ENCODE results near the gene FOCAD.

The FOCAD gene

DNA sequence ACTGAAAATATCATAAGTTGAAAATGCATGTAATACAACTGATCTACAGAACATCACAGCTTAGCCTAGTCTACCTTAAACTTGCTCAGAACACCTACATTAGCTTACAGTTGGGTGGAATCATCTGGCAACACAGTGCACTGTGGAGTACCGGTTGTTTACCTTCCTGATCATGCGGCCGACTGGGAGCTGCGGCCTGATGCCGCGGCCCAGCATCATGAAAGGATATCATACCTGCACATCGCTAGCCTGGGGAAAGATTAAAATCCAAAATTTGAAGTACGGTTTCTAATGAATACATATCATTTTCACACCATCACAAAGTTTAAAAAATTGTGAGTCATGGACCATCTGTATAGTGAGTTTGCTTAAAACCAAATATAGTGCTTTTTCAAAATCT is 345.6 kb downstream of the FOCAD start:
- H3K4me1 Mint-ChIP-seq (ENCODE audit: low read depth), result peaks cover 49% of the 10 kb centered on the region
- no peak overlapping the region for H3K4me3 Mint-ChIP-seq
- no peaks in the 10 kb centered on the region for H3K27me3 Mint-ChIP-seq
- peaks cover 13% of the 10 kb centered on the region for H3K36me3 Mint-ChIP-seq
- no peaks in the 10 kb centered on the region for H3K9me3 Mint-ChIP-seq (ENCODE audit: low read depth)
- H3K27ac Mint-ChIP-seq, result no peak overlapping the region

DNA sequence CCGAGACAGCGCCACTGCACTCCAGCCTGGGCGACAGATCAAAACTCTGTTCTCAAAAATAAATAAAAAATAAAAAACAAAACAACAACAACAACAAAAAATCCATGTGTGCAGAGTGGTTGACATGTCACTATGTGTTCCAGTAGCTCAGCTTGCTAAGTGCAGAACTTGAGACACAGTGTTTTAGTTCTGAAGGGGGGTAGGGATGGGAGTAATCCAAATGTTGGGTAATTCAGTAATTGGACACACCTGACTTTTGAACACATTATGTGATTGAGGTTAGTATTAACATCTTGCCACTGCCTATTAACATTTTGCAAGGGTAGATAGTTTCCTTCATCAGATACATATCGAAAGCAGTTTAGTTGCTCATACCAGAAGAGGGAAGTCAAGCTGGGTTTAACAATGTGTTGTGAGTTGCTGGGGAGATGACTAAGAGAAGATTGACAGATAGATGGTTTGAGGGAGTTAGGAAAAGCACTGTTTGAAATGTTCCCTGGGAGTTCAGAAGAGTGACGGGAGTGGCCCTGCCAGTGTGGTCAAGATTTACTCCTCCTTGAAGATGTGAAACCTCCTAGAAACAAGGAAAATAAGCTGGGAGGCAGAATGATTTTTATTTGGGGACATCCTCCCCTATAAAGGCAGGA is 346.5 kb downstream of the FOCAD start:
- Mint-ChIP-seq H3K27me3 (no peaks in the 10 kb centered on the region), H3K9me3 (ENCODE audit: low read depth) (no peaks in the 10 kb centered on the region), H3K4me3 (no peak overlapping the region), H3K36me3 (peaks cover 13% of the 10 kb centered on the region), H3K4me1 (ENCODE audit: low read depth) (peaks cover 44% of the 10 kb centered on the region), H3K27ac (no peak overlapping the region)

DNA sequence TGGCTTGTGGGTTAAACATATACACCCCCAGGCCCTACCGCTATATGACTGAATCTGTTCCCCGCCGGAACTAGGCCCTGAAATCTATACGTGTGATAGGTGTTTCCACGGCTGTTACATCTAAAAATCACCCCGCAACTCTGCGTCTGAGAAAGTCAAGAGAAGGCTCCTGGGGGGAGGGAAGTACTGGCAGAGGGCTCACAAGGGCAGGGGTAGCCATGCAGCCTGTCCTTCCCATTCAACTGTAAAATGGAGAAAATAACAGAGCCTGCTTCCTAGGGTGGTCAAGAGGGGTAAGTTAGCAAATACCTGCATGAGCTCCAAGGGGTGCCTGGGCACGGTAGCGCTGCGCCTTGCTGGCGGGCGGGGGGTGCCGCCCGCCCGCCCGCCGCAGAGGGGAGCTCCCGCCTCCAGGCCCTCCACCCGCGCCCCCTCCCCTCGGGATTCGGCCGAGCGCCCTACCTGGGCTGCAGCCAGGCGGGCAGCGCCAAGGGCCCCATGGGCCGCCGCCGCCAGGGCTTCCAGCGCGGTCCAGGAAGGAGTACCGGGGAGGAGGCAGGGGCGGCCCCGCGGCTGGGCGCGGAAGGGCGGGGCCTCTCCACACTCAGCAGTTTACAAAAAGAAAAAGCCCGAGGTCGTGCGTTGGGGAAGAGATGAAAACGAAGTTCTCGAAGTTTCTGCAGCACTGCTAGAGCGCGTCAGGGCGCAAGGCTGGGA is 347.2 kb downstream of the FOCAD start, which contains the start of gene HACD4:
Gene HACD4, minus strand, starts transcription at position 550 of the 717 bp plus-strand sequence. Its CDS starts 50 bp downstream, at position 500.
- peaks cover 38% of the 10 kb centered on the region for H3K4me1 Mint-ChIP-seq (ENCODE audit: low read depth)
- H3K27me3 Mint-ChIP-seq, result no peaks in the 10 kb centered on the region
- H3K9me3 Mint-ChIP-seq (ENCODE audit: low read depth), result no peaks in the 10 kb centered on the region
- H3K36me3 Mint-ChIP-seq, result peaks cover 7% of the 10 kb centered on the region
- H3K27ac Mint-ChIP-seq, result peak within 1 kb of the TSS; percentile 79
- H3K4me3 Mint-ChIP-seq, result peak within 1 kb of the TSS; percentile 72

DNA sequence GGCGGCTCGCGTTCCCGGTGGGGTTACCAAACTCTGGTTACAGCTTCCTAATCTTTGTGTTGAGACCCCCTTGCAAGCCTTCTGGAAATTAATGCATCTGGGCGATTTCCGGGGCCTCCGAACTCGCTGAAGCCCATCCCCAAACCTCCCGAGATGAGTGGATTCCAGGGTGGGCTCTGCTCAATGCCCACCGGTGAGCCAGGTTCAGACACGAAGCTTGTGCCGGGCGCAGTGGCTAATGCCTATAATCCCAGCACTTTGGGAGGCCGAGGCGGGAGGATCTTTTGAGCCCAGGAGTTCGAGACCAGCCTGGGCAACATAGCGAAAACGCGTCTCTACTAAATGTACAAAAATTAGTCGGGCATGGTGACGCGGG is 347.7 kb downstream of the FOCAD start:
- no peaks in the 10 kb centered on the region for H3K9me3 Mint-ChIP-seq (ENCODE audit: low read depth)
- peaks cover 5% of the 10 kb centered on the region for H3K36me3 Mint-ChIP-seq
- peak overlapping the region; percentile 64 for H3K27ac Mint-ChIP-seq
- H3K4me3 Mint-ChIP-seq, result peak overlapping the region; percentile 72
- peaks cover 33% of the 10 kb centered on the region for H3K4me1 Mint-ChIP-seq (ENCODE audit: low read depth)
- H3K27me3 Mint-ChIP-seq, result no peaks in the 10 kb centered on the region

DNA sequence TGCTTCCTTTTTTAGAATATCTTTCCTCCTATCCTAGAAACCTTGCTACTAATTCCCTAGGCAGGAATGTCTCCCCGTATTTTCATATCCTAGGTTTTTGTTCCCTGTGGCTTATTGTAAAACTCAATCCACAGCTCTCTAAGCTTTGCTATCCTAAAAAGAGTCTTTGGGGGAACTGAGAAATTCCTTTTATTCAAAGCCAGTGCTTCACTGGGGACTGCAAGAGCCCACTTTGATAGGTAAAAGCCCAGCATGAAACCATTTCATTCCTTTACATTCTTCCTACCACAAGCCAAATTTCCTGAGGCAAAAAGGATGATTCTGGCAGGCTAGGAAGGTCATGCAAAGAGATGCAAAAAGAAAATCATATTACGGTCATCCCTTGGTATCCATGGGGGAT is 353.2 kb downstream of the FOCAD start:
- H3K4me3 Mint-ChIP-seq, result no peak overlapping the region
- H3K4me1 Mint-ChIP-seq (ENCODE audit: low read depth), result peaks cover 26% of the 10 kb centered on the region
- H3K27ac Mint-ChIP-seq, result no peak overlapping the region
- H3K27me3 Mint-ChIP-seq, result no peaks in the 10 kb centered on the region
- peaks cover 3% of the 10 kb centered on the region for H3K36me3 Mint-ChIP-seq
- H3K9me3 Mint-ChIP-seq (ENCODE audit: low read depth), result no peaks in the 10 kb centered on the region

DNA sequence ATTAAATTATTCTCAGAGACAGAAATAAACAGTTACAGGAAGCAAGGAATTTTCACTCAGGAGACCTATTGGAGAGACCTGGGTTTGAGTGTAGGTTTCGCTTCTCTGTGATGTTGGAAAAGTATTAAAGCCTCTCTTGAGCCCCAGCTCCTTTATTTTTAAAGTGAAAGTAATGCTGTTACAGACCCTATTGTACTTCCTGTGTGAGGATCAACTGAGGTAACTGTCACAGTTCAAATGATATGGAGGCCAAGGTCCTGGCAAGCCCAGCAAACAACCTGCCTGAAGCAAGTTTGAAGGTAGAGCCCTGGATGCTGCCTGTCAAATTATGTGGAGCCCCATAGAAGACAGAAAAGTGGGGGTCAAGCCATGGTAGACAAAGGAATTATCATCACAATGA is 355.2 kb downstream of the FOCAD start:
- H3K9me3 Mint-ChIP-seq (ENCODE audit: low read depth), result no peaks in the 10 kb centered on the region
- H3K4me1 Mint-ChIP-seq (ENCODE audit: low read depth), result peaks cover 12% of the 10 kb centered on the region
- no peak overlapping the region for H3K4me3 Mint-ChIP-seq
- H3K27me3 Mint-ChIP-seq, result no peaks in the 10 kb centered on the region
- peaks cover 3% of the 10 kb centered on the region for H3K36me3 Mint-ChIP-seq
- H3K27ac Mint-ChIP-seq, result no peak overlapping the region

DNA sequence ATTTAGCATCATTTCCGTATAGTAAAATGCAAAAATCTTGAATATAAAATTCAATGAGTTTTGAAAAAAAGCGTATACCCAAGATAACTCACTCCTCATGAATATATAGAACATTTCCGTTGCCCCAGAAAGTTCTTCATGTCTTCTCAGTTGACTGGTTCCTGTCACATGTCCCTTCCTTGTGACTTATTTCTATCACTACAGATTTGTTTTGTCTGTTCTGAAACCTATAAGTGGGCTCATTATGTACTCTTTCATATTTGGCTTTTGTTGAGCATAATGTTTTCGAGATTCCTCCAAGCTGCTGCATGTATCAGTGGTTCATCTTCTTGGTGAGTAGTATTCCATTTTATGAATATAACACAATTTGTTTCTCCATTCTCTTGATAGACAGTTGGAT is 358.4 kb downstream of the FOCAD start:
- Mint-ChIP-seq H3K9me3 (ENCODE audit: low read depth) (no peaks in the 10 kb centered on the region), H3K27me3 (no peaks in the 10 kb centered on the region), H3K4me1 (ENCODE audit: low read depth) (peaks cover 9% of the 10 kb centered on the region)

DNA sequence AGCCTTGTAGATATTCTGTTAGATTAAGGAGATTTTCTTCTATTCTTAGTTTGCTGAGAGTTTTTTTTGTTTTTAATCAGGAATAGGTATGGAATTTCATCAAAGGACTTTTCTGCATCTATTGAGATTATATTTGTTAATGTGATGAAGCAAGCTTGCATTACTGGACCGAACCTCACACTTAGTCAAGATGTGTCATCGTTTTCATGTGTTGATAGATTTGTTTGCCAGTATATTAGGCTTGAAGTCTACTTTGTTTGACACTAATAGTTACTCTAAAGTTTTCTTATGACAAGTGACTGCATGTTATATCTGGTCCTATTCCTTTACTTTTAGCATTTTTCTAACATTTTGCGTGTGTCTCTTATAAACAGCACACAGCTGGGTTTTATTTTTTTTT is 359.8 kb downstream of the FOCAD start:
- Mint-ChIP-seq H3K27ac (no peak overlapping the region), H3K4me3 (no peak overlapping the region), H3K4me1 (ENCODE audit: low read depth) (peaks cover 8% of the 10 kb centered on the region), H3K27me3 (no peaks in the 10 kb centered on the region), H3K9me3 (ENCODE audit: low read depth) (no peaks in the 10 kb centered on the region), H3K36me3 (no peaks in the 10 kb centered on the region)

More for the DNA sequence above, 358.4 kb downstream of the FOCAD start:
- Mint-ChIP-seq H3K4me3 (no peak overlapping the region), H3K27ac (no peak overlapping the region), H3K36me3 (no peaks in the 10 kb centered on the region)
